ENCODE results near the gene MOCS1.

MOCS1 gene

DNA sequence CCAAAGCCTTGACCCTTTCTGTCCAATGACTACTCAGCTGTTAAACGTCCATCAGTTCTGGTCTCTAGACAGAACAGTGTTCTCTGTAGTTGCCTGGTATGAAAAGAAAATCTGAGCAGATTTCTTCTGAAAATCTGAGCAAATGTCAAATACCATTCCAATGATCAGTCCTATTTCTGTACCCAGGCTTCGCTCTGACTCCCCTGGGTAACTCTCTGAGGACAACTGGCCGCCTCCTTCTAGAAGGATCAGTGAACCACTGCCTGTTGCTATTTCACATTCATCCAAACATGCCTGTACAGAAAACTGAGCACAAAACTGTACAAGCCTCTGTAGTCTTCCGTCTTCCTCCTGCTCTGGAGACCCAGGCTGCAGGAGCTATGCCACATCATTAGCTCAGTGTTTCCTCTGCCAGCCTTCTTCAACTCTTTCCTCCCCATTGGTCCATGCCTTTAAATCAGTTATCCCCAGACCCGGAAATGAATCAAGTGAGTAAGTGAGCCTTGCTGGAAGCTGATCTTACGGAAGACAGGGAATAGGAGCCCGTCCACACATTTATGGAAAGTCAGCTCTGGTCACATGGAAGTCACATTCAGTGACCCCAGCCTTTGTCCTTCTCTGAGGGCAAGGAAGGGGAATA lies 78.8 kb downstream of the MOCS1 start:
- Histone ChIP-seq H3K36me3 (ENCODE audit: control insufficient read depth, insufficient read depth, low read length) (no peaks in the 10 kb centered on the region), H3K9me3 (ENCODE audit: control insufficient read depth, insufficient read depth, low read length) (no peaks in the 10 kb centered on the region), H3K4me1 (ENCODE audit: control insufficient read depth, insufficient read depth, low read length) (no peaks in the 10 kb centered on the region), H3K4me3 (ENCODE audit: low read depth, low read length) (no peak overlapping the region), H3K9ac (ENCODE audit: low read depth, low read length) (no peak overlapping the region), H3K27me3 (ENCODE audit: control insufficient read depth, insufficient read depth, low read length) (no peaks in the 10 kb centered on the region)

All from iPS-15b (cell line).